Endothelial cell of umbilical vein (primary cell): ENCODE data around the gene CAMTA1. TPM values are rescaled to one million over a fixed set of nuclear protein-coding genes. Genes with fewer than 3 reads are reported as not detected.

Source experiments
- BruUV-seq: library from RNA; stranded (reverse); fragments of 400-500 nt; replicated peaks from 2 replicates; lab custom pipeline; 2021; lab: Mats Ljungman, UMichigan
- CTCF ChIA-PET: fragments of 300-600, 350-600 bp; sonication (Branson Sonifier 250); formaldehyde crosslinking; loops from one replicate; lab custom pipeline; 2021; ENCODE audit warnings: antibody characterized with exemption, inconsistent platforms; lab: Charles Lee
- POLR2A ChIA-PET: fragments of 300-600, 350-600 bp; sonication (Branson Sonifier 250); formaldehyde crosslinking; loops from one replicate; lab custom pipeline; 2021; ENCODE audit warnings: antibody characterized with exemption, inconsistent platforms; lab: Charles Lee
- DNase-seq: peaks from one replicate; pipeline ENCODE4 v3.0.0-alpha.2; 2011; ENCODE audit warnings: low read depth, low spot score
- FAIRE-seq: peaks from 2 replicates; lab custom pipeline; 2011; peaks lifted over from hg19 to GRCh38; lab: Jason Lieb, UNC
- H2AFZ ChIP-seq: 2 replicates; pipeline ENCODE4 v1.6.0; 2012; ENCODE audit warnings: low read depth, low read length, control low read depth, inconsistent platforms
- H3K27ac ChIP-seq: 2 replicates; pipeline ENCODE4 v1.5.1; 2011; ENCODE audit warnings: low read depth, mild to moderate bottlenecking, control low read depth, low read length, moderate library complexity; ENCODE audit not compliant: insufficient read depth
- H3K27me3 ChIP-seq, 2 experiments: 2 replicates each; pipeline versions ENCODE4 v1.6.0 to v1.6.1; 2011; ENCODE audit warnings: low read length in 2 of 2, mixed read lengths in 1 of 2; ENCODE audit not compliant: control insufficient read depth in 2 of 2, insufficient read depth in 2 of 2
- H3K36me3 ChIP-seq, 2 experiments: 2 replicates in 1 of 2; 3 replicates in 1 of 2; pipeline ENCODE4 v1.5.1; 2011; ENCODE audit warnings: low read length in 2 of 2, mild to moderate bottlenecking in 1 of 2, moderate library complexity in 1 of 2; ENCODE audit not compliant: control insufficient read depth in 2 of 2, insufficient read depth in 2 of 2; ENCODE audit errors: extremely low read depth in 1 of 2
- H3K4me1 ChIP-seq: 3 replicates; pipeline ENCODE4 v1.5.1; 2011; ENCODE audit warnings: mild to moderate bottlenecking, low read length; ENCODE audit not compliant: control insufficient read depth, insufficient read depth; ENCODE audit errors: extremely low read depth
- H3K4me2 ChIP-seq: 2 replicates; pipeline ENCODE4 v1.6.1; 2011; ENCODE audit warnings: low read length, control low read depth, mixed read lengths; ENCODE audit not compliant: insufficient read depth
- H3K4me3 ChIP-seq, 3 experiments: fragments of 200-600 bp in 1 of 3; sonication (generic), shearing (Covaris generic) in 1 of 3; replicated peaks in 1 of 3; 2 replicates each; pipeline ENCODE4 v1.5.1; 2011 to 2016; ENCODE audit warnings: control low read depth in 3 of 3, low read length in 3 of 3, mild to moderate bottlenecking in 2 of 3, inconsistent platforms in 1 of 3, low read depth in 1 of 3, moderate library complexity in 1 of 3; ENCODE audit not compliant: insufficient read depth in 1 of 3
- H3K79me2 ChIP-seq: 2 replicates; pipeline ENCODE4 v1.6.0; 2012; ENCODE audit warnings: low read length, inconsistent platforms; ENCODE audit not compliant: control insufficient read depth, insufficient read depth
- H3K9ac ChIP-seq: replicated peaks from 2 replicates; pipeline ENCODE3; 2011; ENCODE audit warnings: low read length, control low read depth; ENCODE audit not compliant: insufficient read depth; ENCODE audit errors: extremely low read depth
- H3K9me1 ChIP-seq: replicated peaks from 3 replicates; pipeline ENCODE4 v1.6.0; 2011; ENCODE audit warnings: mild to moderate bottlenecking, low read length; ENCODE audit not compliant: control insufficient read depth, insufficient read depth; ENCODE audit errors: extremely low read depth
- H3K9me3 ChIP-seq: replicated peaks from 2 replicates; pipeline ENCODE4 v1.5.1; 2012; ENCODE audit warnings: low read length, inconsistent platforms; ENCODE audit not compliant: control insufficient read depth, insufficient read depth
- H4K20me1 ChIP-seq: replicated peaks from 2 replicates; pipeline ENCODE3; 2011; ENCODE audit warnings: mild to moderate bottlenecking, low read length; ENCODE audit not compliant: control insufficient read depth, insufficient read depth; ENCODE audit errors: extremely low read depth
- CTCF ChIP-seq, 2 donors: IDR thresholded peaks; 1 replicate in 1 of 2; 2 replicates in 1 of 2; pipeline ENCODE4 v1.5.1; 2011; ENCODE audit warnings: low read length in 2 of 2, mild to moderate bottlenecking in 2 of 2, moderate library complexity in 2 of 2, control low read depth in 1 of 2, inconsistent platforms in 1 of 2, low read depth in 1 of 2; ENCODE audit not compliant: insufficient read depth in 1 of 2; ENCODE audit errors: extremely low read depth in 1 of 2
- EZH2 ChIP-seq: IDR thresholded peaks from 2 replicates; pipeline ENCODE4 v1.6.1; 2012; ENCODE audit warnings: borderline replicate concordance, low read depth, mild to moderate bottlenecking, moderate library complexity, low read length, inconsistent platforms; ENCODE audit not compliant: severe bottlenecking
- FOS ChIP-seq: IDR thresholded peaks from 2 replicates; pipeline ENCODE4 v1.6.1; 2011; ENCODE audit warnings: mild to moderate bottlenecking, low read length, moderate library complexity, borderline replicate concordance; ENCODE audit not compliant: insufficient read depth
- GATA2 ChIP-seq: IDR thresholded peaks from 2 replicates; pipeline ENCODE4 v1.7.0; 2011; ENCODE audit warnings: low read depth, mild to moderate bottlenecking, moderate library complexity, mixed read lengths, low read length; ENCODE audit not compliant: insufficient read length, insufficient read depth
- JUN ChIP-seq: IDR thresholded peaks from 2 replicates; pipeline ENCODE4 v1.6.1; 2011; ENCODE audit warnings: borderline replicate concordance, low read depth; ENCODE audit not compliant: insufficient read length, insufficient read depth
- MYC ChIP-seq: IDR thresholded peaks from one replicate; pipeline ENCODE4 v1.6.1; 2011; ENCODE audit warnings: mild to moderate bottlenecking, low read depth, low read length
- POLR2A ChIP-seq: IDR thresholded peaks from 2 replicates; pipeline ENCODE4 v1.6.1; 2012; ENCODE audit warnings: low read depth, mild to moderate bottlenecking, control low read depth, low read length
- POLR2AphosphoS5 ChIP-seq: IDR thresholded peaks from 2 replicates; pipeline ENCODE4 v1.6.1; 2012; ENCODE audit warnings: low read depth, mild to moderate bottlenecking, control low read depth, low read length, moderate library complexity; ENCODE audit not compliant: insufficient read depth
- dilution Hi-C: fragments of 300-500 bp; cut with MboI; formaldehyde crosslinking; loops from one replicate; pipeline ENCODE4 v1.15.0; 2019; ENCODE audit warnings: low sequenced_read_pairs; ENCODE audit not compliant: extremely low pct_ligation_motif_present
- intact Hi-C: fragments of 100-400 bp; cut with micrococcal nuclease; formaldehyde crosslinking; loops from one replicate; pipeline ENCODE4 v1.10.0; 2022
- polyA plus RNA-seq, 4 experiments: library from polyadenylated mRNA; depleted of rRNA in 3 of 4; stranded (reverse) in 3 of 4; unstranded in 1 of 4; fragments of >200 nt; gene quantifications; 2 replicates each; pipeline versions ENCODE4 v1.2.1 to v1.2.3, GENCODE V29; 2011 to 2012; ENCODE audit warnings: missing spikeins in 1 of 4
- total RNA-seq: library from RNA; stranded (reverse); gene quantifications from 2 replicates; pipeline ENCODE4 v1.2.3, GENCODE V29; 2021
- TF ChIP-seq, protein P1 (sequence below): IDR thresholded peaks from 2 replicates; pipeline ENCODE4 v1.6.1; 2011; ENCODE audit not compliant: insufficient read depth, insufficient read length

Gene CAMTA1
- total and polyA plus RNA-seq, 2 donors (not counting 3 experiments of a cell fraction or from before 2014, with no cell fraction given), result 50.8 to 92.7 TPM

DNA sequence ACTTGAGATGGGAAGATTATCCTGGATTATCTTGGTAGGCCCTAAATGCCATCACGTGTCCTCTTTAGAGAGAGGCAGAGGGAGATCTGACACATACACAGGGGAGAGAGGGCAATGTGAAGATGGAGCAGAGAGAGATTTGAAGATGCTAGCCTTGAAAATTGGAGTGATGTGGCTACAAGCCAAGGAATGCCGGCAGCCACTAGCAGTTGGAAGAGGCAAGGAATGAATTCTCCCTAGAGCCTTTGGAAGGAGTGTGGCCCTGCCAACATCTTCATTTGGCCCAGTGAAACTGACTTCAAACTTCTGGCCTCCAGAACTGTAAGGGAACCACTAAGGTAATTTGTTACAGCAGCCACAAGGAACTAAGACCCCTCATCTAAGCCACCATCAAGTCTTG lies 8.9 kb upstream of the CAMTA1 start:
- H3K9ac ChIP-seq, result no peak overlapping the region
- CTCF ChIA-PET, result no interaction called here
- H3K4me1 ChIP-seq, result no peaks in the 10 kb centered on the region
- H3K27me3 ChIP-seq, result no peaks in the 10 kb centered on the region
- dilution Hi-C loops, result no loop called here
- POLR2A ChIA-PET, result no interaction called here
- no peaks in the 10 kb centered on the region for H3K9me1 ChIP-seq
- H3K9me3 ChIP-seq, result no peaks in the 10 kb centered on the region
- H3K79me2 ChIP-seq, result no peaks in the 10 kb centered on the region
- H3K27ac ChIP-seq, result no peak overlapping the region
- no peaks in the 10 kb centered on the region for H4K20me1 ChIP-seq
- FAIRE-seq (no peak), DNase-seq (no peak)
- TF ChIP-seq FOS (no peak), JUN (no peak), POLR2AphosphoS5 (no peak), CTCF (IDR thresholded peaks at IDR 0.05; ENCODE audit: extremely low read depth in 1 of 2, insufficient read depth in 1 of 2, low read depth in 1 of 2, low read length in 2 of 2) (no peak), MYC (no peak), POLR2A (no peak), GATA2 (no peak), EZH2 (no peak)
- TF ChIP-seq, protein P1, sequence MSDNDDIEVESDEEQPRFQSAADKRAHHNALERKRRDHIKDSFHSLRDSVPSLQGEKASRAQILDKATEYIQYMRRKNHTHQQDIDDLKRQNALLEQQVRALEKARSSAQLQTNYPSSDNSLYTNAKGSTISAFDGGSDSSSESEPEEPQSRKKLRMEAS, result no peak
- intact Hi-C loops, result no loop called here
- no peak overlapping the region for H3K4me2 ChIP-seq
- no peaks in the 10 kb centered on the region for H3K36me3 ChIP-seq
- no TSS peak for BruUV-seq
- H2AFZ ChIP-seq, result no peak overlapping the region
- no peak overlapping the region for H3K4me3 ChIP-seq
